Endothelial cell of umbilical vein (primary cell): ENCODE data around the gene LOXHD1. TPM values are rescaled to one million over a fixed set of nuclear protein-coding genes. Genes with fewer than 3 reads are reported as not detected.

Experiments used
- BruUV-seq: library from RNA; stranded (reverse); fragments of 400-500 nt; replicated peaks from 2 replicates; lab custom pipeline; 2021; lab: Mats Ljungman, UMichigan
- CTCF ChIA-PET: fragments of 300-600, 350-600 bp; sonication (Branson Sonifier 250); formaldehyde crosslinking; loops from one replicate; lab custom pipeline; 2021; ENCODE audit warnings: antibody characterized with exemption, inconsistent platforms; lab: Charles Lee
- POLR2A ChIA-PET: fragments of 300-600, 350-600 bp; sonication (Branson Sonifier 250); formaldehyde crosslinking; loops from one replicate; lab custom pipeline; 2021; ENCODE audit warnings: antibody characterized with exemption, inconsistent platforms; lab: Charles Lee
- DNase-seq: peaks from one replicate; pipeline ENCODE4 v3.0.0-alpha.2; 2011; ENCODE audit warnings: low read depth, low spot score
- FAIRE-seq: peaks from 2 replicates; lab custom pipeline; 2011; peaks lifted over from hg19 to GRCh38; lab: Jason Lieb, UNC
- H2AFZ ChIP-seq: 2 replicates; pipeline ENCODE4 v1.6.0; 2012; ENCODE audit warnings: low read depth, low read length, control low read depth, inconsistent platforms
- H3K27ac ChIP-seq: 2 replicates; pipeline ENCODE4 v1.5.1; 2011; ENCODE audit warnings: low read depth, mild to moderate bottlenecking, control low read depth, low read length, moderate library complexity; ENCODE audit not compliant: insufficient read depth
- H3K27me3 ChIP-seq, 2 experiments: 2 replicates each; pipeline versions ENCODE4 v1.6.0 to v1.6.1; 2011; ENCODE audit warnings: low read length in 2 of 2, mixed read lengths in 1 of 2; ENCODE audit not compliant: control insufficient read depth in 2 of 2, insufficient read depth in 2 of 2
- H3K36me3 ChIP-seq, 2 experiments: 2 replicates in 1 of 2; 3 replicates in 1 of 2; pipeline ENCODE4 v1.5.1; 2011; ENCODE audit warnings: low read length in 2 of 2, mild to moderate bottlenecking in 1 of 2, moderate library complexity in 1 of 2; ENCODE audit not compliant: control insufficient read depth in 2 of 2, insufficient read depth in 2 of 2; ENCODE audit errors: extremely low read depth in 1 of 2
- H3K4me1 ChIP-seq: 3 replicates; pipeline ENCODE4 v1.5.1; 2011; ENCODE audit warnings: mild to moderate bottlenecking, low read length; ENCODE audit not compliant: control insufficient read depth, insufficient read depth; ENCODE audit errors: extremely low read depth
- H3K4me2 ChIP-seq: 2 replicates; pipeline ENCODE4 v1.6.1; 2011; ENCODE audit warnings: low read length, control low read depth, mixed read lengths; ENCODE audit not compliant: insufficient read depth
- H3K4me3 ChIP-seq, 3 experiments: fragments of 200-600 bp in 1 of 3; sonication (generic), shearing (Covaris generic) in 1 of 3; replicated peaks in 1 of 3; 2 replicates each; pipeline ENCODE4 v1.5.1; 2011 to 2016; ENCODE audit warnings: control low read depth in 3 of 3, low read length in 3 of 3, mild to moderate bottlenecking in 2 of 3, inconsistent platforms in 1 of 3, low read depth in 1 of 3, moderate library complexity in 1 of 3; ENCODE audit not compliant: insufficient read depth in 1 of 3
- H3K79me2 ChIP-seq: 2 replicates; pipeline ENCODE4 v1.6.0; 2012; ENCODE audit warnings: low read length, inconsistent platforms; ENCODE audit not compliant: control insufficient read depth, insufficient read depth
- H3K9ac ChIP-seq: replicated peaks from 2 replicates; pipeline ENCODE3; 2011; ENCODE audit warnings: low read length, control low read depth; ENCODE audit not compliant: insufficient read depth; ENCODE audit errors: extremely low read depth
- H3K9me1 ChIP-seq: replicated peaks from 3 replicates; pipeline ENCODE4 v1.6.0; 2011; ENCODE audit warnings: mild to moderate bottlenecking, low read length; ENCODE audit not compliant: control insufficient read depth, insufficient read depth; ENCODE audit errors: extremely low read depth
- H3K9me3 ChIP-seq: replicated peaks from 2 replicates; pipeline ENCODE4 v1.5.1; 2012; ENCODE audit warnings: low read length, inconsistent platforms; ENCODE audit not compliant: control insufficient read depth, insufficient read depth
- H4K20me1 ChIP-seq: replicated peaks from 2 replicates; pipeline ENCODE3; 2011; ENCODE audit warnings: mild to moderate bottlenecking, low read length; ENCODE audit not compliant: control insufficient read depth, insufficient read depth; ENCODE audit errors: extremely low read depth
- CTCF ChIP-seq, 2 donors: IDR thresholded peaks; 1 replicate in 1 of 2; 2 replicates in 1 of 2; pipeline ENCODE4 v1.5.1; 2011; ENCODE audit warnings: low read length in 2 of 2, mild to moderate bottlenecking in 2 of 2, moderate library complexity in 2 of 2, control low read depth in 1 of 2, inconsistent platforms in 1 of 2, low read depth in 1 of 2; ENCODE audit not compliant: insufficient read depth in 1 of 2; ENCODE audit errors: extremely low read depth in 1 of 2
- EZH2 ChIP-seq: IDR thresholded peaks from 2 replicates; pipeline ENCODE4 v1.6.1; 2012; ENCODE audit warnings: borderline replicate concordance, low read depth, mild to moderate bottlenecking, moderate library complexity, low read length, inconsistent platforms; ENCODE audit not compliant: severe bottlenecking
- FOS ChIP-seq: IDR thresholded peaks from 2 replicates; pipeline ENCODE4 v1.6.1; 2011; ENCODE audit warnings: mild to moderate bottlenecking, low read length, moderate library complexity, borderline replicate concordance; ENCODE audit not compliant: insufficient read depth
- GATA2 ChIP-seq: IDR thresholded peaks from 2 replicates; pipeline ENCODE4 v1.7.0; 2011; ENCODE audit warnings: low read depth, mild to moderate bottlenecking, moderate library complexity, mixed read lengths, low read length; ENCODE audit not compliant: insufficient read length, insufficient read depth
- JUN ChIP-seq: IDR thresholded peaks from 2 replicates; pipeline ENCODE4 v1.6.1; 2011; ENCODE audit warnings: borderline replicate concordance, low read depth; ENCODE audit not compliant: insufficient read length, insufficient read depth
- MYC ChIP-seq: IDR thresholded peaks from one replicate; pipeline ENCODE4 v1.6.1; 2011; ENCODE audit warnings: mild to moderate bottlenecking, low read depth, low read length
- POLR2A ChIP-seq: IDR thresholded peaks from 2 replicates; pipeline ENCODE4 v1.6.1; 2012; ENCODE audit warnings: low read depth, mild to moderate bottlenecking, control low read depth, low read length
- POLR2AphosphoS5 ChIP-seq: IDR thresholded peaks from 2 replicates; pipeline ENCODE4 v1.6.1; 2012; ENCODE audit warnings: low read depth, mild to moderate bottlenecking, control low read depth, low read length, moderate library complexity; ENCODE audit not compliant: insufficient read depth
- dilution Hi-C: fragments of 300-500 bp; cut with MboI; formaldehyde crosslinking; loops from one replicate; pipeline ENCODE4 v1.15.0; 2019; ENCODE audit warnings: low sequenced_read_pairs; ENCODE audit not compliant: extremely low pct_ligation_motif_present
- intact Hi-C: fragments of 100-400 bp; cut with micrococcal nuclease; formaldehyde crosslinking; loops from one replicate; pipeline ENCODE4 v1.10.0; 2022
- polyA plus RNA-seq, 4 experiments: library from polyadenylated mRNA; depleted of rRNA in 3 of 4; stranded (reverse) in 3 of 4; unstranded in 1 of 4; fragments of >200 nt; gene quantifications; 2 replicates each; pipeline versions ENCODE4 v1.2.1 to v1.2.3, GENCODE V29; 2011 to 2012; ENCODE audit warnings: missing spikeins in 1 of 4
- total RNA-seq: library from RNA; stranded (reverse); gene quantifications from 2 replicates; pipeline ENCODE4 v1.2.3, GENCODE V29; 2021
- TF ChIP-seq, protein P1 (sequence below): IDR thresholded peaks from 2 replicates; pipeline ENCODE4 v1.6.1; 2011; ENCODE audit not compliant: insufficient read depth, insufficient read length

LOXHD1 gene
- total and polyA plus RNA-seq, 2 donors (not counting 3 experiments of a cell fraction or from before 2014, with no cell fraction given), result not detected

GRCh38 chr18:46447323-46447722, 209.7 kb downstream of the LOXHD1 start:
- FAIRE-seq, result no peak
- CTCF ChIA-PET, result interaction anchor here (1.4 kb wide), 1 partner anchor 166 kb away, joined by 4 read pairs; no protein-coding TSS in a partner anchor

More at GRCh38 chr18:46447323-46447722, 209.7 kb downstream of the LOXHD1 start:
- POLR2A ChIA-PET, result no interaction called here
- Histone ChIP-seq H3K36me3 (no peaks in the 10 kb centered on the region), H2AFZ (no peak overlapping the region), H3K27me3 (no peaks in the 10 kb centered on the region), H3K4me1 (no peaks in the 10 kb centered on the region), H3K4me3 (no peak overlapping the region), H3K27ac (no peak overlapping the region), H3K4me2 (no peak overlapping the region), H3K79me2 (no peaks in the 10 kb centered on the region), H4K20me1 (no peaks in the 10 kb centered on the region), H3K9me3 (no peaks in the 10 kb centered on the region), H3K9ac (no peak overlapping the region), H3K9me1 (no peaks in the 10 kb centered on the region)
- intact Hi-C loops, result no loop called here
- dilution Hi-C loops, result no loop called here
- no peak for DNase-seq
- no peak for TF ChIP-seq CTCF (IDR thresholded peaks at IDR 0.05; ENCODE audit: extremely low read depth in 1 of 2, insufficient read depth in 1 of 2, low read depth in 1 of 2, low read length in 2 of 2)
- no peak for TF ChIP-seq JUN
- no peak for TF ChIP-seq GATA2
- TF ChIP-seq POLR2AphosphoS5, result no peak
- no peak for TF ChIP-seq FOS
- TF ChIP-seq POLR2A, result no peak
- TF ChIP-seq MYC, result no peak
- TF ChIP-seq EZH2, result no peak
- TF ChIP-seq, protein P1, sequence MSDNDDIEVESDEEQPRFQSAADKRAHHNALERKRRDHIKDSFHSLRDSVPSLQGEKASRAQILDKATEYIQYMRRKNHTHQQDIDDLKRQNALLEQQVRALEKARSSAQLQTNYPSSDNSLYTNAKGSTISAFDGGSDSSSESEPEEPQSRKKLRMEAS, result no peak
- no TSS peak for BruUV-seq
